ENCODE measurements around the gene LRRC75A.

DNA sequence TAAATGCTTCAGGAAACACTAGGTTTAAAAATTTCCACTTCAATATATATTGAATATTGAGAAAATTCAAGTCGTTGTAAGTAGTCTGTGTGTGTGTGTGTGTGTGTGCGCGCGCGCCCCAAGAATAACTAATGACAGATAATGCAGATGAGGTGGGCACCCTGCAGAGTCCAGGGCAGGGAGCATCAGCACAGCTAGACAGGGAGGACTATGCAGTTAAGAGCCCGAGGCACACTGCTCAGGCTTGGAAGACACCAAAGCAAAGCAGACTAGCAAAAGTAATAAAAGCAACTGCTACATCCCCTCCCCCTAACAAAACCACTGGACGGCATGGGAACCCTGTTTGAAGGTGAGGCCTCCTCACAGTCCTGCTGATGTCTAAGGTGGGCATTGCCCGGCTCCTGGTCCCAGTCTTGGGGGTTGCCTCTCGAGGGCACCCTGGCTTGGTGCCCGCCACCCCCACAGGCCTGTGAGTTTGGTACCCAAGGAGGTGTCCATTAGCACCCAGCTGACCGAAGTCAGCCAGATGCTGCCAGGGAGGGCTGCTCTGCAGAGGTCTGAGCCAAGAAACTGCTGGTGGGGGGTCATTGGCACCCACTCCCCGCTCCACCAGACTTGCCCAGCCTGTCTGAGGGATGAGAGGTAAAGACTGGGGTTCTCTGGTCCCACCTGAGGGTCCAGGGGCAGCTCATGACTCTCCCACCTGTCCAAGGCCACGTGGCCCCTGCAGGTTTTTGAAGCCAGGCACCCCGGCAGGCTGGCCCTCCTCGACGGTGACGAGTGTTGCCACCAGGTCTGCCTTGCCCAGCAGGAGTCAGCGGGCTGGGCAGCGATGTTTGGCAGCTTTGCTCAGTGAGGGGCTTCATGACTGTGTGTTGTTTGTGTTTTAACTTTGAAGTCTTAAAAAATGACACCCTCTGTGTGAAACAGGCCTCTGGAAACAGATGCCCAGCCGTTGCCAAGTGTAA, 18.7 kb downstream of the LRRC75A start:
- TF ChIP-seq, protein P1, sequence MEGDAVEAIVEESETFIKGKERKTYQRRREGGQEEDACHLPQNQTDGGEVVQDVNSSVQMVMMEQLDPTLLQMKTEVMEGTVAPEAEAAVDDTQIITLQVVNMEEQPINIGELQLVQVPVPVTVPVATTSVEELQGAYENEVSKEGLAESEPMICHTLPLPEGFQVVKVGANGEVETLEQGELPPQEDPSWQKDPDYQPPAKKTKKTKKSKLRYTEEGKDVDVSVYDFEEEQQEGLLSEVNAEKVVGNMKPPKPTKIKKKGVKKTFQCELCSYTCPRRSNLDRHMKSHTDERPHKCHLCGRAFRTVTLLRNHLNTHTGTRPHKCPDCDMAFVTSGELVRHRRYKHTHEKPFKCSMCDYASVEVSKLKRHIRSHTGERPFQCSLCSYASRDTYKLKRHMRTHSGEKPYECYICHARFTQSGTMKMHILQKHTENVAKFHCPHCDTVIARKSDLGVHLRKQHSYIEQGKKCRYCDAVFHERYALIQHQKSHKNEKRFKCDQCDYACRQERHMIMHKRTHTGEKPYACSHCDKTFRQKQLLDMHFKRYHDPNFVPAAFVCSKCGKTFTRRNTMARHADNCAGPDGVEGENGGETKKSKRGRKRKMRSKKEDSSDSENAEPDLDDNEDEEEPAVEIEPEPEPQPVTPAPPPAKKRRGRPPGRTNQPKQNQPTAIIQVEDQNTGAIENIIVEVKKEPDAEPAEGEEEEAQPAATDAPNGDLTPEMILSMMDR (IDR thresholded peaks at IDR 0.05), result no peak
- TF ChIP-seq POLR2A (IDR thresholded peaks at IDR 0.05), result no peak

Data from uterus (tissue), 2 donors.